ENCODE results near the gene M1AP. TPM values are rescaled to one million over a fixed set of nuclear protein-coding genes. Genes with fewer than 3 reads are reported as not detected.

Gene M1AP
- total RNA-seq, 1 experiment from 2014 or later: not detected

DNA sequence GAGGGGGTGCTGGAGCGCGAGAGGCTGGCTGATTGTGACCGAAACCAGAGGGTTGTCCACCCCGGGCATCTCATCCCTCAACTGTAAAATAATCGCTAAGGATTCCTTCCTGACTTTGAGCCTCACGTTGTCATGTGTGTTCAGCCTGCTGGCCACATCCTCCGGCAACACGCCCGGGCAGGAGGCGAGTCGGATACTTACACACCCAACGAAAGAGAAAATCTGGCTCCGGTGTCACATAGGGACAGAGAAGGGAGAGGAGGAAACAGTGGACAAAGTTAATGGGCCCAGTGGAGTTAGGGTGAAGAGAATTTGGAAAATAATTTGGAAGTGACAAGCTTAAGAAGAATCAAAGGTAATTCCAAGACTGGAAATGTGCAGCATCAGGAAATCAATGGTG, 131.5 kb downstream of the M1AP start:
- H3K27me3 ChIP-seq (replicated peaks; ENCODE audit: control insufficient read depth, insufficient read depth, low read length): no peaks in the 10 kb centered on the region
- POLR2A ChIA-PET: interaction anchor here (0.8 to 1.1 kb wide), 2 partner anchors 13 to 21 kb away, joined by 3 to 5 read pairs; partner anchors contain the start of gene HTRA2
- Mint-ChIP-seq H3K27ac (ENCODE audit: unreplicated experiment) (peak overlapping the region; percentile 2), H3K4me3 (ENCODE audit: unreplicated experiment) (peak overlapping the region; percentile 72), H3K27me3 (ENCODE audit: insufficient read depth, unreplicated experiment) (peaks cover 8% of the 10 kb centered on the region), H3K36me3 (ENCODE audit: insufficient read depth, unreplicated experiment) (no peaks in the 10 kb centered on the region), H3K9me3 (ENCODE audit: unreplicated experiment) (no peaks in the 10 kb centered on the region), H3K4me1 (ENCODE audit: low read depth, unreplicated experiment) (no peaks in the 10 kb centered on the region)
- DNase-seq: no peak
- peak overlapping the region; percentile 60 for H3K4me3 ChIP-seq (ENCODE audit: low read depth, low read length)
- intact Hi-C loops (cut with micrococcal nuclease; ENCODE audit: unreplicated experiment): loop anchor here (1.0 kb wide), 1 partner anchor 13 kb away; the partner anchor contains the start of genes AUP1 and HTRA2
- TSS peak; percentile 41 for BruUV-seq (replicated peaks)
- TF ChIP-seq, protein P1, sequence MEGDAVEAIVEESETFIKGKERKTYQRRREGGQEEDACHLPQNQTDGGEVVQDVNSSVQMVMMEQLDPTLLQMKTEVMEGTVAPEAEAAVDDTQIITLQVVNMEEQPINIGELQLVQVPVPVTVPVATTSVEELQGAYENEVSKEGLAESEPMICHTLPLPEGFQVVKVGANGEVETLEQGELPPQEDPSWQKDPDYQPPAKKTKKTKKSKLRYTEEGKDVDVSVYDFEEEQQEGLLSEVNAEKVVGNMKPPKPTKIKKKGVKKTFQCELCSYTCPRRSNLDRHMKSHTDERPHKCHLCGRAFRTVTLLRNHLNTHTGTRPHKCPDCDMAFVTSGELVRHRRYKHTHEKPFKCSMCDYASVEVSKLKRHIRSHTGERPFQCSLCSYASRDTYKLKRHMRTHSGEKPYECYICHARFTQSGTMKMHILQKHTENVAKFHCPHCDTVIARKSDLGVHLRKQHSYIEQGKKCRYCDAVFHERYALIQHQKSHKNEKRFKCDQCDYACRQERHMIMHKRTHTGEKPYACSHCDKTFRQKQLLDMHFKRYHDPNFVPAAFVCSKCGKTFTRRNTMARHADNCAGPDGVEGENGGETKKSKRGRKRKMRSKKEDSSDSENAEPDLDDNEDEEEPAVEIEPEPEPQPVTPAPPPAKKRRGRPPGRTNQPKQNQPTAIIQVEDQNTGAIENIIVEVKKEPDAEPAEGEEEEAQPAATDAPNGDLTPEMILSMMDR (IDR thresholded peaks at IDR 0.05; ENCODE audit: insufficient read depth in 1 of 2, low read depth in 1 of 2, low read length in 1 of 2, severe bottlenecking in 1 of 2, unreplicated experiment in 1 of 2): no peak
- CTCF ChIA-PET: interaction anchor here (0.9 to 1.0 kb wide), 2 partner anchors 13 to 34 kb away, joined by 3 read pairs; partner anchors contain the start of genes CCDC142 and TTC31
- no peaks in the 10 kb centered on the region for H3K4me1 ChIP-seq
- H3K9me3 ChIP-seq: no peaks in the 10 kb centered on the region
- H3K36me3 ChIP-seq (ENCODE audit: control insufficient read depth, insufficient read depth, low read length): no peaks in the 10 kb centered on the region

DNA sequence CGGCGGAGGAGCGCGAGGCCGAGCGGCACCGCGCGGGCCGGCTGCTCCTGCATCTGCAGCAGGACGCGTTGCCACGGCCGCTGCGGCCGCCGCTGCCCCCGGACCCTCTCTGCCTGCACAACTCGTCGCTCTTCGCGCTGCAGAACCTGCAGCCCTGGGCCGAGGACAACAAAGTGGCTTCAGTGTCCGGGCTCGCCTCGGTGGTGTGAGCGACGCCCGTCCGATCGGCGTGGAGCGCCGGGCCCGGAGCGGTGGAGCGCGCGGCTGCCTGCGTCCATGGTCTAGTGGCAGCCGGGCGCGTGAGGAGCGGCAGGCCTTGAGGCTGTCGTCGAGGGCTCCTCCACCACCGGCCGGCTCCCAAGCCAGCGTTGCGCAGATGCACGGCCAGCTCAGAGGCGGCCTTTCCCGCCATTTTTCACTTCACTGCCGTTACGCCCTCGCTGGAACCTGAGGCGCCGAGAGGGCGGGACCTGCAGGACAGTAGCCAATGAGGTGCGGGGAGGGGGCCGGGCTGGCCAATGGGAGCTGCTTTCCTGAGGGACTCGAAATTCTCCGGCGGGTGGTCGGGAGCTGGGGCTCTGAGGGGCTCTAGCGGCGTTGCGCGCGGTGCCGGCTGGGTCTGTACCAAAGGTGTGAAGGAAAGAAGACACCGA, 132.0 kb downstream of the M1AP start:
- CTCF ChIA-PET: interaction anchor here (0.9 to 1.0 kb wide), 2 partner anchors 13 to 34 kb away, joined by 3 read pairs; partner anchors contain the start of genes CCDC142 and TTC31

More for the DNA sequence above, 132.0 kb downstream of the M1AP start:
- H3K9me3 ChIP-seq: no peaks in the 10 kb centered on the region
- no TSS peak for BruUV-seq (replicated peaks)
- Mint-ChIP-seq H3K4me1 (ENCODE audit: low read depth, unreplicated experiment) (no peaks in the 10 kb centered on the region), H3K4me3 (ENCODE audit: unreplicated experiment) (peak overlapping the region; percentile 72), H3K27ac (ENCODE audit: unreplicated experiment) (peak overlapping the region; percentile 2), H3K27me3 (ENCODE audit: insufficient read depth, unreplicated experiment) (peaks cover 8% of the 10 kb centered on the region), H3K36me3 (ENCODE audit: insufficient read depth, unreplicated experiment) (no peaks in the 10 kb centered on the region), H3K9me3 (ENCODE audit: unreplicated experiment) (no peaks in the 10 kb centered on the region)
- DNase-seq: peak; percentile 81 to 87
- no peaks in the 10 kb centered on the region for H3K27me3 ChIP-seq (replicated peaks; ENCODE audit: control insufficient read depth, insufficient read depth, low read length)
- POLR2A ChIA-PET: interaction anchor here (0.8 to 1.1 kb wide), 2 partner anchors 14 to 22 kb away, joined by 3 to 5 read pairs; partner anchors contain the start of gene HTRA2
- H3K4me3 ChIP-seq (ENCODE audit: low read depth, low read length): peak overlapping the region; percentile 60
- H3K36me3 ChIP-seq (ENCODE audit: control insufficient read depth, insufficient read depth, low read length): no peaks in the 10 kb centered on the region
- H3K4me1 ChIP-seq: no peaks in the 10 kb centered on the region
- intact Hi-C loops (cut with micrococcal nuclease; ENCODE audit: unreplicated experiment): loop anchor here (1.0 kb wide), 1 partner anchor 13 kb away; the partner anchor contains the start of genes AUP1 and HTRA2
- TF ChIP-seq, protein P1 (IDR thresholded peaks at IDR 0.05; ENCODE audit: insufficient read depth in 1 of 2, low read depth in 1 of 2, low read length in 1 of 2, severe bottlenecking in 1 of 2, unreplicated experiment in 1 of 2): no peak
